Right forelimb (tissue), 1 donor: Measurements from ENCODE around the gene NPAS4.
"Not testable (repeated sequence)": the region's sequence is repeated elsewhere in the genome, so short reads cannot be mapped to it uniquely, and the experiment has no call there.

Experiments
- DNase-seq: peaks from one replicate; pipeline ENCODE4 v3.0.0-alpha.2; 2018

NPAS4 gene

GRCh38 chr11:66420671-66421476 lies at the start of gene NPAS4:
TSS of gene NPAS4 (plus strand) at chr11:66421035. CDS start at chr11:66421180, 145 bp downstream.
- no peak for DNase-seq

GRCh38 chr11:66371627-66372415 lies 49.0 kb upstream of the NPAS4 start, which contains the start of gene SLC29A2:
TSS of gene SLC29A2 (minus strand) at chr11:66371760. CDS start at chr11:66371591, 169 bp downstream.
- DNase-seq, result peak; percentile 63

GRCh38 chr11:66373265-66373664 lies 47.6 kb upstream of the NPAS4 start:
- no peak for DNase-seq

- not testable (repeated sequence) for DNase-seq
These were observed 47.0 kb upstream of the NPAS4 start for GRCh38 chr11:66373690-66374287.

- DNase-seq, result not testable (repeated sequence)
These were observed 40.6 kb upstream of the NPAS4 start for GRCh38 chr11:66380264-66380663.

GRCh38 chr11:66384316-66384715 lies 36.5 kb upstream of the NPAS4 start:
- DNase-seq, result not testable (repeated sequence)

- DNase-seq, result peak; percentile 83
These were observed 34.4 kb upstream of the NPAS4 start for GRCh38 chr11:66386171-66387069.

GRCh38 chr11:66388780-66389386 lies 32.0 kb upstream of the NPAS4 start:
- DNase-seq, result no peak

GRCh38 chr11:66391322-66391721 lies 29.5 kb upstream of the NPAS4 start:
- no peak for DNase-seq

- DNase-seq, result no peak
These were observed 26.9 kb upstream of the NPAS4 start for GRCh38 chr11:66393954-66394353.

- DNase-seq, result no peak
These were observed 13.2 kb upstream of the NPAS4 start for GRCh38 chr11:66407651-66408050.

- peak; percentile 93 for DNase-seq
These were observed 12.2 kb upstream of the NPAS4 start for GRCh38 chr11:66408488-66409214.

GRCh38 chr11:66409226-66409625 lies 11.6 kb upstream of the NPAS4 start:
- no peak for DNase-seq

GRCh38 chr11:66410191-66410590 lies 10.6 kb upstream of the NPAS4 start:
- no peak for DNase-seq

GRCh38 chr11:66411323-66411722 lies 9.5 kb upstream of the NPAS4 start:
- no peak for DNase-seq

GRCh38 chr11:66412110-66412509 lies 8.7 kb upstream of the NPAS4 start:
- no peak for DNase-seq

- no peak for DNase-seq
These were observed 7.7 kb upstream of the NPAS4 start for GRCh38 chr11:66413167-66413566.

GRCh38 chr11:66414120-66414934 lies 6.5 kb upstream of the NPAS4 start:
- DNase-seq, result no peak

- no peak for DNase-seq
These were observed 5.4 kb upstream of the NPAS4 start for GRCh38 chr11:66415423-66415822.

GRCh38 chr11:66417000-66417399 lies 3.8 kb upstream of the NPAS4 start:
- no peak for DNase-seq
